HG02678 (cell line): ENCODE data around the gene IER5.
"Not testable (repeated sequence)": the region's sequence is repeated elsewhere in the genome, so short reads cannot be mapped to it uniquely, and the experiment has no call there.

ENCODE experiments used
- ATAC-seq: cut with Tn5 transposase; IDR thresholded peaks from one replicate; pipeline ENCODE4 v1.9.1; 2021; ENCODE audit warnings: mild to moderate bottlenecking, moderate library complexity; ENCODE audit not compliant: unreplicated experiment

IER5 gene

GRCh38 chr1:181088079-181089016 is at the start of gene IER5:
Gene IER5, plus strand, starts transcription at chr1:181088700. Its CDS starts 203 bp downstream, at chr1:181088903.
- ATAC-seq = peak; percentile 76

- no peak for ATAC-seq
Measured at GRCh38 chr1:181040284-181040865, 48.1 kb upstream of the IER5 start.

GRCh38 chr1:181043025-181043888 is 45.2 kb upstream of the IER5 start:
- no peak for ATAC-seq

GRCh38 chr1:181044449-181044966 is 44.0 kb upstream of the IER5 start:
- peak; percentile 88 for ATAC-seq

- not testable (repeated sequence) for ATAC-seq
Measured at GRCh38 chr1:181045946-181046345, 42.6 kb upstream of the IER5 start.

GRCh38 chr1:181049378-181049777 is 39.1 kb upstream of the IER5 start:
- no peak for ATAC-seq

GRCh38 chr1:181050922-181051321 is 37.6 kb upstream of the IER5 start:
- ATAC-seq = no peak

- no peak for ATAC-seq
Measured at GRCh38 chr1:181056560-181056959, 31.9 kb upstream of the IER5 start.

- ATAC-seq = no peak
Measured at GRCh38 chr1:181057079-181057478, 31.4 kb upstream of the IER5 start.

- no peak for ATAC-seq
Measured at GRCh38 chr1:181059435-181059834, 29.1 kb upstream of the IER5 start.

- ATAC-seq = no peak
Measured at GRCh38 chr1:181060066-181060465, 28.4 kb upstream of the IER5 start.

- not testable (repeated sequence) for ATAC-seq
Measured at GRCh38 chr1:181060947-181061346, 27.6 kb upstream of the IER5 start.

- ATAC-seq = no peak
Measured at GRCh38 chr1:181061487-181061886, 27.0 kb upstream of the IER5 start.

GRCh38 chr1:181061891-181062835 is 26.3 kb upstream of the IER5 start:
- peak; percentile 91 for ATAC-seq

- ATAC-seq = peak; percentile 69
Measured at GRCh38 chr1:181062836-181063428, 25.6 kb upstream of the IER5 start.

- no peak for ATAC-seq
Measured at GRCh38 chr1:181064011-181064623, 24.4 kb upstream of the IER5 start.

- ATAC-seq = no peak
Measured at GRCh38 chr1:181064702-181065101, 23.8 kb upstream of the IER5 start.

- no peak for ATAC-seq
Measured at GRCh38 chr1:181073638-181074037, 14.9 kb upstream of the IER5 start.

GRCh38 chr1:181075766-181076350 is 12.6 kb upstream of the IER5 start:
- no peak for ATAC-seq
